GM19372 (cell line): ENCODE data around the gene SH3D19.
"Not testable (repeated sequence)": the region's sequence is repeated elsewhere in the genome, so short reads cannot be mapped to it uniquely, and the experiment has no call there.

Experiments
- ATAC-seq: cut with Tn5 transposase; IDR thresholded peaks from one replicate; pipeline ENCODE4 v1.9.1; 2021; ENCODE audit warnings: mild to moderate bottlenecking, low read depth, moderate library complexity; ENCODE audit not compliant: unreplicated experiment

The SH3D19 gene

DNA sequence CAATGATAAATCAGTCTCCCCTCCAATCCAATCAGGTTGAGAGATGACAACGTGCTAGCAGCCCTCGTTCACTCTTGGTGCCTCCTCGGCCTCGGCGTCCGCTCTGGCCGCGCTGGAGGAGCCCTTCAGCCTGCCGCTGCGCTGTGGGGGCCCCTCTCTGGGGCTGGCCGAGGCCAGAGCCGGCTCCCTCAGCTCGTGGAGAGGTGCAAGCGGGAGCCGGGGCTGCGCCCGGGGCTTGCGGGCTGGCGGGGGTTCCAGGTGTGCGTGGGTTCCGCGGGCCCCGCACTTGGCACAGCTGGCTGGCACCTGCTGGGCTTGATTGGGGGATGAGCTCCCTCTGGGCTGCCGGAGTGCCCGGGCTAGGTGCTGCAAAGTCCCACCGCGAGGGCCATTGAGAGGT is 89.4 kb downstream of the SH3D19 start:
- no peak for ATAC-seq

DNA sequence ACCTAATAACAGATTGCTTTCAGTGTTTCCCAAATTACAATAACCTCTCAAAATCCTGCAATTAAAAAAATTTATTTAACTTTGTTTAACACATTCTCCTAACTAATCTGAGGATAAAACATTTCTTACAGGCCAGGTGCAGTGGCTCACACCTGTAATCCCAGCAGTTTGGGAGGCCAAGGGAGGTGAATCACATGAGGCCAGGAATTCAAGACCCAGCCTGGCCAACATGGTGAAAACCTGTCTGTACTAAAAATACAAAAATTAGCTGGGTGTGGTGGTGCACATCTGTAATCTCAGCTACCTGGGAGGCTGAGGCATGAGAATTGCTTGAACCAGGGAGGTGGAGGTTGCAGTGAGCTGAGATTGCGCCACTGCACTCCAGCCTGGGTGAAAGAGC is 90.0 kb downstream of the SH3D19 start:
- not testable (repeated sequence) for ATAC-seq

DNA sequence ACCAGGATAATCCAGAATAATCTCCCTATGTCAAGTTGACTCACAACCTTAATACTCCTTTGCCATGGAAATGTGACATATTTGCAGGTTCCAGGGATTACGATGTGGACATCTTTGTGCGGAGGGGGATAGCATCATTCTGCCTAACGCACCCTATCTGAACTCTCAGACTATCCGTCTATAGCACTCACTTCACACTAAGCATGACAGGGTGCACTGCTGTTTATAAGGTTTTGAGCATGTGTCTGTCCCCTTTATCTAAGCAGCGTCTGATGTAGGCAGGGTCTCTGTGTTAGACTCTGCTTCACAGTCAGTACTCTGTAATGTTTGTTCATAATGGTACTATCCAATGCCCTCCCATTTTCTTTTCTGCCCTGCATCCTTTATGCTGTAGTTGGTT is 91.8 kb downstream of the SH3D19 start:
- ATAC-seq = no peak

DNA sequence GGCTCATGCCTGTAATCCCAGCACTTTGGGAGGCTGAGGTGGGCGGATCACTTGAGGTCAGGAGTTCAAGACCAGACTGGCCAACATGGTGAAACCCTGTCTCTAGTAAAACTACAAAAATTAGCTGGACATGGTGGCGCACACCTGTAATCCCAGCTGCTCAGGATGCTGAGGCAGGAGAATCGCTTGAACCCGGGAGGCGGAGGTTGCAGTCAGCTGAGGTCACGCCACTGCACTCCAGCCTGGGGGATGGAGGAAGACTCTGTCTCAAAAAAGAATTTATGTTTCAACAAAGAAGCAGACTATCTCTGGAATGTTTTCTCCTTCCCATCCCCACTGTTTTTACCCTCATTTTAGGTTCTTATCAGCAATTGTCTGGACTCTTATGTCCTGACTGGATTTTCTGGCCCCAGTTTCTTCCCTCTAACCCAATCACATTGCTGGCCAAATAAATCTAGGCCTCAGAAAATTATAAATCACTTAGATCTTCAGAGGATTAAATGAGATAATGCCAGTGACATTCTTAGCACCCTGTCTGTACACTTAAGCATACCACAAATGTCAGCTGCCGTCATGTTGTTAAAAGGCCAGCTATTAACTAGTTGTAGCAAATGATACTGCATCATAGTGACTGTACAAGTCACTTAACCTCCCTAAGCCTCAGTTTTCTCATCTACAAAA is 93.3 kb downstream of the SH3D19 start:
- ATAC-seq = no peak

DNA sequence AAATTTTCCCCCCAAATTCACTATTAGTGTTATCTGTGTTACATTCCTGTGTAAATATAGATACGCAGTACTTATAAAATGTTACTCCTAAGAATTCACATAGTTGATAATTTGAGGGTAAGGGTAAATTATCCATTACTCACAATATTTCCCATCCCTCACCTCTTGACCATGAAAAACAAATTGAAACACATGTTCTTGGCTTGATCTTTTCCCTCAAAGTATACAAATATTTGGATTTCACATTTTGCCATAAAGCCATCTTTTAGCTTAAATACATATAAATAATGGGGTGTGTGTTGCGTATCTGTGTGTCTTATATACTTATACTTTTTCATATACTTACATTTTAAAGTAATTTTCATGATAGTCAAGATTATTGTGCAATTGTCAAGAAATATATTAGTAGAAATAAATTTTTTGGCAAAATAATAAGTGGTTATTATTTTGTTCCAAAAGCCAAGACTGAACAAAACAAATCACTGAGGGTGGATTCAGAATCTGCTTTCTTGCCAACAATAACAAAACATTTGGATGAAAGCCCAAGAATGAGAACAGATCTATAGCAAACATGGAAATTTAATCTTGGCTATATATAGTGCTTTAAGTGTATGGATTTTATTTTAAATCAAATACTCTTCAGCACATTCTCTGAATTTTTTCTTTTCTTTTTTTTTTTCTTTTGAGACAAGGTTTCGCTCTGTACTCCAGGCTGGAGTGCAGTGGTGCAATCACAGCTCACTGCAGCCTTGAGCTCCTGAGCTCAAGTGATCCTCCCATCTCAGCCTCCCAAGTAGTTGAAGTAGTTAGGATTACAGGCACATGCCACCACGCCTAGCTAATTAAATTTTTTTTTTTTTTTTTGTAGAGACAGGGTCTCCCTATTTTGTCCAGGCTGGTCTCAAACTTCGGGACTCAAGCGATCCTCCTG is 97.0 kb downstream of the SH3D19 start:
- ATAC-seq = no peak

DNA sequence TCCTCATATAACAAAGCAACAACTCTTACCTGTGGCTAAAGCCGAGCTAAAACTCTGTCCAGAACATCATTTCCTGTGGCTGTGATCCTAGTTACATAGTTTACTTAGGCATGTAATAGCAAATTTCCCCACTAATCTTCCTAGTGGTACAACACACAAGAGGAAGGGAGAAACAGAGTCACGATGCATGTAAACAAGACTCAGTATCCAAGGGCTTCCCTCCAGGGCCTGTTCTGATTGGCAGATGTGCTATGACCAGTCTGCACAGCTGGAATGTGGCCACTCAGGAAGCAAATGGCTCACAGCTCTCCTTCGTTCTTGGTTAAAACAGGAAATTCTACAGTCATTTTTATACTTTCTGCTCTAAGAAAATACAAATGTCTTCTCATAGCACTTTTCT is 97.7 kb downstream of the SH3D19 start:
- ATAC-seq = no peak

DNA sequence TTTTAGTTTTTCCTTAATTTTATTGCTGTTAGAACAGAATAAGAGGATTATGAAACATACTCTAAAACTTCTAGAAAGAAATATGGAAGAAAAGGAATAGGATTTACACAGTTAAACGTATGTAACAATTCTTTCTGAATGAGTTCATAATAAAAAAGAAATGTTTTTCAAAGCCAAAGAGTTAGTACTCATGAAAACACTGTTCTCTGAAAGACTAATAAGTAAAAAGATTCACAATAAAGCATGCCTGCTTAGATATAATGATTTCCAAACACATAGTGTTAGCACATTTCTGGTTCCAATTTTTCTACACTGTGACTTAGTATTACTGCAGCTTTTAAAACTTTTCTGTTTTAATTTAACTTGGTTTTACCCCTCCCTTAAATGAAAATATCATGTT is 98.2 kb downstream of the SH3D19 start:
- ATAC-seq = no peak

DNA sequence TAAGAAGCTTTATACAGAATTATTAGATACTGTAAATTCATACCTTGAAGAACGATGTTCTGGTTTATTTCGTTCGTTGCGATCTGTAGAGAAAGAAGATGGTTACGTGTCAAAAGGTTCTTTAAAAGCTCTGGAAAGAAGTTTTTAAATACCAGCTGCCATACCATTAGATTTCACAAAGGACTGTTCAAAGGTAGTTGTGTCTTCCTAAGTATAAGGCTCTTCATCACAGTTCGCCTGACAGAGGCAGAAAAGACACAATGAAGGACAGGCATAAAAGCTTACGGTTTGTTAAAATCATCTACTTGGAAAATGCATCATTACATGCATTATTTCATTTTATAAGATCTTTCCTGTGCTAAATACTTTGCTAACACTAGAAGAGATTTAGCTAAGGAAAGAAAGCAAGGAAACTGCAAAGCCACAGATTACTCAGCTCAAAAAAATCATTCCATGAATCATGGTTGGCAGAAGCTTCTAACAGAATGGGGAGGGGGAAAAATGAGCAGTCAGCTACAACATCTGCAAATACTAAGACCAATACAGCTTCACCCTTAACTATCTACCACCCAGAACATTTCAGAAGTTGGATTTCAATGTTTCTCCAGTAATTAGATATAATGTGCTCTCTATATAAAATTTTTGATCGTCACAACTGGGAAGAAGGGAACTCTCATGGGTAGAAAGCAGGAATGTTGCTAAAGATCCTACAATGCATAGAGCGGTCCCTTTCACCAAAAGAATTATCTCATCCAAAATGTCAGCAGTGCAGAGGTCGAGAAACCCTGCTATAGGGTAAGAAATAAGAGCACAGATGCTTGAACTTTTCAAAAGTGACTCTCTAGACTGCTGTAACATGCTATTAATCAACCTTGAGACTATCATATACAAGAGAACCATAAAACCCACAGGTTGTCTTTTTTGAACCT is 99.1 kb downstream of the SH3D19 start:
- no peak for ATAC-seq

DNA sequence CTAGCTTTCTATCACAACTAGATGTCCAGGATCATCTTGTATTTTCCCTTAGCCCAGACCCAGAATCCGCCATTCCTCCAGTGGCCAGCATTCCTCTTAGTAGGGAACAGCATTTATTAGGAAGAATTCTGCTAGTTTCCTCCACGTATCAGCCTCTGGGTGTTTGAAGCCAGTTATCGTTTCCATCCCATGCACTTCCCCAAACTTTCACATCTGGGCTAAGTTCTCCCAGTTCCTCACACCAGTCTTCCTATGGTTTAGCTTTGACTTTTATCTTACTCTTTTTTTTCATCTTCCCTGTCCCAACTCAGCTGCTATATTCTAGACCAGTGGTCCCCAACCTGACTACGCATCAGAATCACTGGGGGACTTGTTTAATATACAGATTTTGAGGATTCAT is 101.9 kb downstream of the SH3D19 start:
- no peak for ATAC-seq

DNA sequence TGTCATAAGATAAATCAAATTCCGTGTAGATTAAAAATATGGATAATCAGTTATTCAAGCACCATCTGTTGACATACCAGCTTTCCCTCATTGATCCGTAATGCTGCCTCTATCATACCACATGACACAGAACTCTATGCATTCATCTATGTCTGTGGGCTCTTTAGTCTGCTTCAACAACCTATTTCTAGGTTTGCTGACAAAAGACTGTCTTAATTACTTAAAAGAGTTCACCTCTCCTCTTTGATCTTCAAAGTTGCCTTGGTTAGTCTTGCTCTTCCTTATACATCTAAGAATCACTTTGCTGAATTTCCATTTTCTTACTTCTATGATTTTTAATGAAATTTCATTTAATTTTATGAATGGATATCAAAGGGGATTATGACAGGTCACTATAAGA is 105.5 kb downstream of the SH3D19 start:
- ATAC-seq = no peak

DNA sequence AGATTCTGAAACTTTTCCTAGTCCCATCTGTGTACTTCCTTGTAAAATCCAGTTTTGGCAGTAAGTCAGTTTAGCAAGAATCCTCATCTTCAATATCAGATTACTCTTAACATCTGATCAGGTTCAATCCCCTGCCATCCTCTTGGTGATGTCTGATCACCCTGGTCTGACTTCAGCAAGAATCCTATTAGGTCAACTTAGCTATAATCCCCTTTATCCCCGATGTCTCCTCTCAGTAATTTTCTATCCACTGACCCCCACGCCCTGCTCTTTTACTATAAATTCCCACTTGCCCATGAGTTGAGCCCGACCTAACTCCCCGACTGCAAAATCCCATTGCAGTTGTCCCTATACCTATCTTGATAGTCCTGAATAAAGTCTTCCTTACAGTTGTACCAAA is 106.3 kb downstream of the SH3D19 start:
- no peak for ATAC-seq

DNA sequence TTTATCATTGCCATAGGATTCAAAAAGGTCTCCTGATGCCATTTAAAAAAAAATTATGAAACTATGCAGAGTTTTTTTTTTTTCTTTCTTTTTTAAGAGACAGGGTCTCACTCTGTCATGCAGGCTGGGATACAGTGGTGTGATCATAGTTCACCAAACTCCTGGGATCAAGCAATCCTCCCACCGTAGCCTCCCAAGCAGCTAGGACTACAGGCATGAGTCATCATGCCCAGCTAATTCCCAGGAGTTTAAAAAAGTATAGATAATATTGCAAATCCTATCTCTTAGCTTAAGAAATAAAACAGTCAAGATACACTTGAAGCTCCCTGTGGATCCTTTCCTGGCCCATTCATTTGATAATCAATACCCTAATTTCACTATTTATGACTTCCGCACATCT is 107.1 kb downstream of the SH3D19 start:
- ATAC-seq = no peak

DNA sequence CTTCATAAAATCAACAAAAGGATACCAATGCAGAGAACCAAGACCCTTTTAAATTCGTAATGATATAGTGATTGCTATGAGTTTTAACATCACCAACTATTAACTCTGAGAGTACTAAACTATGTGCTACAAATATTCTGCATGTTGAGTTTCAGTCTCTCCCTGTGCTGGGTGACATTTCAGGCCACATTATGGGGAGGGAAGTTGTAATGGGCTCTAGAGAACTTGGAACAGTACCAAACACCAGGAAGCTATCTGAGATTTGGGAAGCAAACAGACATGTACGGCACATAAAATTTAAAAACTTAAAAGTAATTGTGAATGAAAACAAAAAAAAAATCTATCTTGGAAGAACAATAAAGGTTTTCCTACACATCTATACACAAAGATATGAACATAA is 108.1 kb downstream of the SH3D19 start:
- ATAC-seq = no peak

DNA sequence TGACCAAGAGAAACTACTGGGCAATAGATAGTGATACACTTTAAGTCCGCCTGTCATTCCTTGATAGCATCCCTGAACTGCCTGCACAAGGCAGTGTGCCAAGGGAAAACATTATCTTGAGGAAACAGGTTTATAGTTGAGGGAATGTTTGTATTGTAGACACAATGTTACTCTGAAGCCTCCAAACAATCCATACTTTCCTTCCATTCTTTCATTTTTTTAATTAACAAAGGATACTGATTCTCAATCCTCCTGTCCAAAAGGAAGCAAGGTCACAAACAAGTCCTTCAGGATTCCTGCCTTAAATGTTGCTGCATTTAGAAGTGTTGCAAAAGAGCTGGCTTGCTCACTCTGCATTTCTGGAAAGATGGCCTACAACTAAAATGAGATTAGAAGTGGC is 110.1 kb downstream of the SH3D19 start:
- no peak for ATAC-seq

DNA sequence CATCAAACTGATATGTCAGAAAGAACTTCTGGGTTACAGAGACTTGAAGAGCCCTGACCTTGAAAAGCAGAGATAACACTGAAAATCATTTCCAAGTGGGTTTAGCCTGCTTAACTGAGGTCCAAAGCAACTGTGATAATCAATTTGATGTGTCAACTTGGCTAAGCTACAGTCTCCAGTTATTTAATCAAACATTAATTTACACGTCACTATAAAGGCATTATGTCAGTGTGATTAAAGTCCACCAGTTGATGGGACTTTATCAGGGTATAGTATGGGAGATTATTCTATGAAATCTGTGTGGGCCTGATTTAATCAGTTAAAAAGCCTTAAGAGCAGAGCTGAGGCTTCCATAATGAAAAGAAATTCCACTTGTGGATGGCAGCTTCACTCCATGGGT is 117.5 kb downstream of the SH3D19 start:
- no peak for ATAC-seq

DNA sequence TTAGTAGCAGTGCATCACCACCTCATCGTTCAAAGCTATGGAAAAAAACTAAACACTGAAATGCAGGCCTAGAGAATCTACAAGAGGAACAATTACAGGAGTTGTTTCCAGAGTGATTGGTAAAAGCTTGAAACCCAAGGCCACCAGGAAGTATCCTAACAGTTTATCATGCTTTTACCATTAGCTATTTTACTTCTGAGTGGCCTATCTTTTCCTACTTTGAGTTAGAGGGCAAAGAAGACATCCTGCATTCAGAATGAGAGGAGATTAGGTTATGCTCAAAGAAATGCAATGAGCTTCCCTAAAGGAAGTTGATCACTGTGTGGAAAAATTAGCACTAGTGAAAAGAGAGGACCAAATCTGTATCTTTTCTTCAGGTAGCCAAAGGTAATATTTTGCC is 118.2 kb downstream of the SH3D19 start:
- no peak for ATAC-seq

DNA sequence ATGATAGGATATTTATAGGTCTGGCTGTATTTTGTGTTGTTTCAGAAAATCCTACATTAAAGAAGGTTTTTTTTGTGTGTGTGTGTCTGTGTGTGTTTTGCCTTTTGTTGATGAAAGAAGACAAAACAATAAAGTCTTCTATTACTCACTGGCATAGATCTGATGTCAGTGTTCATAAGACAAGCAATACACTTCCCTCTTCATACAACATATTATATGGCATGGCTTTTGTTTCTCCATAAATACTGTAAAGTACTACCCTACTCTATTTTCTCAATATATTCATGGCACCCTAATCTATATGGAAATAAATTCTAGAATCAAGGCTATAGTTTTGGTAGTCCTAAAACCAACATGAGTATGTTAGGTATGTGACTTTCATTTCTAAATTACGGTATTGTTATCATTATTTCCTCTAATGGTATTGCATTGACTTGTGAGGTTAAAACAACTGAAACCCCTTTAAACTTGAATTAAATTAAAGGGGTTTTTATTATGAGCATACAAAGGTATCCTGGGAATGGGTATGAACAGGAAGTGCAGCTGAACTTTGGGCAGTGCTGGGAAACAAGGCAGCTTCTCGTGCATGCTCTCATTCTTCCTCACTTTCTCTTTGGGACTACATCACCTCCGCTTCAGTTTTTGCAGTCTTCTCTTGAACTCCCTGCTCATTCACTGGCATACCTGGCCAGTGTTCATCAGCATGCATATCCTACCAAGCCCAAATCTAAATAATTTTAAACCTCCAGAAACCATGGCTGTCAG is 119.0 kb downstream of the SH3D19 start:
- ATAC-seq = no peak

DNA sequence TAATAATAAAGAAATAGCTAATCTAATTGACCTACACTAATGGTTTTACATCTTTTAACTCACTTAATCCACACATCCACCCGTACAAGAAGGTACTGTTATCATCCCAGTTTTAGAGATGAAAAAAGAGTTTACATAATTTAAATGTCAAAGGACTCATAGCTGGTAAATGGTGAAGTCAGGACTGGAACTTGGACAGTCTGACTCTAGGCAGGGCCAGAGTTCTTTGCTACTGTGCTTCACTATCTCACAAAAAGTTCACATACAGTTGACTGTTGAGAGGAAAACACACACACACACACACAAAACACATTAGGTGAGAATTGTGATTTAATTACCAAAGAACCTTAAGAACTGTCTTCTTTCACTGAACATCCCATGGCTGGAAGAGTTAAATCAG is 119.7 kb downstream of the SH3D19 start:
- ATAC-seq = no peak

DNA sequence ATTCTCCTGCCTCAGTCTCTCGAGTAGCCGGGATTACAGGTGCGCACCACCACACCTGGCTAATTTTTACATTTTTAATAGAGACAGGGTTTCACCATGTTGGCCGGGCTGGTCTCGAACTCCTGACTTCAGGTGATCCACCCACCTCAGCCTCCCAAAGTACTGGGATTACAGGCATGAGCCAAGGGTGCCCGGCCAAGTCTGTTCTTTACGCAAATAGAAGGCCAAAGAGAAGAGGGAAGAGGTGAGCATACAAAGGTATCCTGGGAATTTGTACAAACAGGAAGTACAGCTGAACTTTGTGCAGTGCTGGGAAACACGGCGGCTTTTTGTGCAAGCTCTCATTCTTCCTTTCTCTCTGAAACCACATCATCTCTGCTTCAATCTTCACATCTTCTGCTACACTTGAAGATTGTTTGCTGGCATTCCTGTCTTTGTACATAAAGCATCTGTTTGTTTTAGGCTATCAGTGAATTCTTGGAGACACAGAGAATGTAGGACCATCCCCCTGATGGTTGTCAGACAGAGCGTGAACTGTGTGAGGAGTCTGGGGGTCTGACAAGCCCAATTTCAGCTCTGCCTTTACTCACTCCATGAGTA is 120.4 kb downstream of the SH3D19 start:
- ATAC-seq = no peak
